Mucosa of descending colon (tissue), 3 donors: ENCODE data around the gene ZNF366. TPM values are rescaled to one million over a fixed set of nuclear protein-coding genes. Genes with fewer than 3 reads are reported as not detected.

ENCODE experiments used
- ATAC-seq: fragments of 200-7000 bp; cut with Tn5 transposase; one replicate; pipeline ENCODE4 v1.9.1; 2020; ENCODE audit warnings: mild to moderate bottlenecking, moderate library complexity
- DNase-seq, 3 donors: peaks; one replicate each; pipeline ENCODE4 v3.0.0-alpha.2; 2020
- H3K36me3 ChIP-seq: fragments of 200-600 bp; one replicate; pipeline ENCODE4 v1.8.0; 2021; ENCODE audit warnings: low read depth, mild to moderate bottlenecking
- H3K4me1 ChIP-seq: fragments of 200-600 bp; one replicate; pipeline ENCODE4 v1.8.0; 2021; ENCODE audit warnings: low read depth, mild to moderate bottlenecking
- H3K4me3 ChIP-seq: fragments of 200-600 bp; one replicate; pipeline ENCODE4 v1.8.0; 2021; ENCODE audit warnings: mild to moderate bottlenecking
- H3K9me3 ChIP-seq: fragments of 200-600 bp; one replicate; pipeline ENCODE4 v1.8.0; 2021; ENCODE audit warnings: mild to moderate bottlenecking
- intact Hi-C, 2 donors: fragments of 100-400 bp; cut with DNase I in 1 of 2; cut with micrococcal nuclease in 1 of 2; formaldehyde crosslinking; loops; one replicate each; pipeline versions ENCODE4 v1.11.0 to v1.11.1; 2022; cut with DNase I, micrococcal nuclease
- total RNA-seq, 3 donors: library from RNA; stranded (reverse); fragmentation: NEBNext Ultra II Directional in 2 of 3; extraction: Animal tissue kit (Norgen Biotek cat#: 25700) in 2 of 3; gene quantifications; one replicate each; pipeline versions ENCODE4 v1.2.1 to v1.2.4, GENCODE V29; 2021 to 2023
- TF ChIP-seq, protein P1 (sequence below): fragments of 200-600 bp; IDR thresholded peaks from one replicate; pipeline ENCODE4 v1.8.0; 2022; ENCODE audit warnings: antibody characterized with exemption, mild to moderate bottlenecking
- donor health status: DM: no; HTN: no; CAD: no; lungs with moderate emphysema.
- donor health status: DM: no; HTN: no; CAD: no.
- donor health status: DM: no; HTN: yes; CAD: no.

ZNF366 gene
- total RNA-seq, 3 donors from 2014 or later = 0.96 to 1.6 (median 1.6) TPM

DNA sequence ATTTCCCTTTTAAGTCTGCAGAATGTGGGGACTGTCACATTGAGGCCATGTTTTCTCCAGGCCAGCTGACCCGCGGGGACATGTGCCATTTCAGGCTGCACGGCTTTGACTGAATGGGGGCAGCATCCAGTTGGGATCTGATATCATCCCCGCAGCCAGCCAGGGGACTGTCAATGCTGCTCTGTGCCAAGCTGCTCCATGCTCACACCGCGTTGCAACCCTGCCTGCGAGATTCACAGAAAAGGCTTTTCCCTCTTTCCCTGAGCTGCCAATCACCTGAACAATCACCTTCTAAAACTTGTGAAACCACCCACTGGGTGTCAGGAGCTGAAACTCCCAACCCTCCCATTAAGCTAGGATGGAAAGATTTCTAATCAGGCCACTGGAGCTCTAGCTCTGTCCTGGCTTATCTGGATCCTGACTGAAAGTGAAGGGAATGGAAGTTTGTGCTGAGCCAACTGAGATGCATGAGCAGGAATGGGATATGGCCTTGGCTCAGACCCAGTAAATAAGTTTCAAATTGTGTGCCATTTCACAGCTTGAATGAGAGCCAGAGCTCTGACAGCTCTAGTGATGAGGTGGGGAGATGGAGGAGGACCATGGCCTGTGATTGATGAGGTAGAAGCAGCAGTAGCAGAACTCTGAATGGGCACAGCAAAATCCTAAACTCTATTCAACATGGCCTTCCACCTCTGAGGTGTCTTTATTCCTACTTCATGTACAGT, 34.5 kb upstream of the ZNF366 start:
- no peak for ATAC-seq

DNA sequence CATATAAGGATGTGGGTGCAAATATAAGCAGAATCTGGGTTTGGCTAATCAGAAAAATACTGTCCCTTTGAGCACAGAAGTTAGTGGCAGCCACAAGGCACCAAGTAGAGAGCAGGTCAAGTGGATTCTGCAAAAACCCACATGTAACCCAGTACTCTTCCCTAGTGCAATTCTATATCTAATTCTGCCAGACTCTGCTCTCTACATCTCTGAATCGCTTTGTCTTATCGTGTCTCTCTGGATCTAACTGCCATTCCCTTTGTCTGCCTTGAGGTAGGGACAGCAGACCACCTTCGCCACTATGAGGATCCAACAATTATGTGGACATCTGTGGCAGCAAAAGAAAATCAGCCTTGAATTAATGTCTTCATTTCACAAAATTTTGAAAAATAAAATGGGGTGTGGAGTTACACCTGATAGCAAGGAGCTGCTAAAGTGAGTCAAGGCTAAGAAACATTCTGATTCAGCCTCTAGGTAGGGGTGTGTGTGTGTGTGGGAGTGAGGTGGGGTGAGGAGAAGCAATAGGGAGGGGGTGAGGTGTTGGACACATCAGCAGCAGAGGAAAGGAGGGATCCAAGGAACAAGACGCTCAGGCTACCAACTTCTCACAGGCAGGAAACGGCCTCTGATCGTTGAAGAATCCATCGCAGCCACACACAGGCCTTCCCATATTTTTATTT, 33.7 kb upstream of the ZNF366 start:
- no peaks in the 10 kb centered on the region for H3K4me1 ChIP-seq
- intact Hi-C loops = no loop called here
- TF ChIP-seq, protein P1, sequence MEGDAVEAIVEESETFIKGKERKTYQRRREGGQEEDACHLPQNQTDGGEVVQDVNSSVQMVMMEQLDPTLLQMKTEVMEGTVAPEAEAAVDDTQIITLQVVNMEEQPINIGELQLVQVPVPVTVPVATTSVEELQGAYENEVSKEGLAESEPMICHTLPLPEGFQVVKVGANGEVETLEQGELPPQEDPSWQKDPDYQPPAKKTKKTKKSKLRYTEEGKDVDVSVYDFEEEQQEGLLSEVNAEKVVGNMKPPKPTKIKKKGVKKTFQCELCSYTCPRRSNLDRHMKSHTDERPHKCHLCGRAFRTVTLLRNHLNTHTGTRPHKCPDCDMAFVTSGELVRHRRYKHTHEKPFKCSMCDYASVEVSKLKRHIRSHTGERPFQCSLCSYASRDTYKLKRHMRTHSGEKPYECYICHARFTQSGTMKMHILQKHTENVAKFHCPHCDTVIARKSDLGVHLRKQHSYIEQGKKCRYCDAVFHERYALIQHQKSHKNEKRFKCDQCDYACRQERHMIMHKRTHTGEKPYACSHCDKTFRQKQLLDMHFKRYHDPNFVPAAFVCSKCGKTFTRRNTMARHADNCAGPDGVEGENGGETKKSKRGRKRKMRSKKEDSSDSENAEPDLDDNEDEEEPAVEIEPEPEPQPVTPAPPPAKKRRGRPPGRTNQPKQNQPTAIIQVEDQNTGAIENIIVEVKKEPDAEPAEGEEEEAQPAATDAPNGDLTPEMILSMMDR = no peak
- DNase-seq (no peak), ATAC-seq (no peak)
- peaks cover 3% of the 10 kb centered on the region for H3K9me3 ChIP-seq
- no peak overlapping the region for H3K4me3 ChIP-seq
- no peaks in the 10 kb centered on the region for H3K36me3 ChIP-seq

More for the DNA sequence above, 34.5 kb upstream of the ZNF366 start:
- intact Hi-C loops = no loop called here
- Histone ChIP-seq H3K9me3 (peaks cover 3% of the 10 kb centered on the region), H3K4me3 (no peak overlapping the region), H3K4me1 (no peaks in the 10 kb centered on the region), H3K36me3 (no peaks in the 10 kb centered on the region)
- no peak for DNase-seq
- TF ChIP-seq, protein P1 = no peak

DNA sequence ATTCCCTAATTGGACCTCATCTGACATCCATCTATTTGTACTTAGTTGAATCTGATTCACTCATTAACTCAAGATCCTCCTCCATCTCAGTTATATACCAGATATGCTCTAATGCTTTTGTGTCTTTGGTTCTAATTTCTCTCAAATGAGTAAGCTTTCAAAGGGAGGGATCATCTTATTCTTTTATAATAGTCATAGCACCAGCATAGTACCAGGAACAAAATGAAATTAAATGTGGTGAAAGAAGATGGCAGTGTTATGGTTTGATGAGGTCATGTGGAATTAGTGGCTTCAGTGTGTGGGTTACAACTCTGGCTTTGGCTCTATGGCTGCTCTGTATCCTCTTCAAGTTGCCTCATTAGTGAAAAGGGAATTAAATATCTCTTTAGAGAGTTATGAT, 32.5 kb upstream of the ZNF366 start:
- ATAC-seq = no peak
- DNase-seq = no peak
- H3K36me3 ChIP-seq = no peaks in the 10 kb centered on the region
- no peak overlapping the region for H3K4me3 ChIP-seq
- no peaks in the 10 kb centered on the region for H3K4me1 ChIP-seq
- intact Hi-C loops = no loop called here
- TF ChIP-seq, protein P1 = no peak
- no peaks in the 10 kb centered on the region for H3K9me3 ChIP-seq

DNA sequence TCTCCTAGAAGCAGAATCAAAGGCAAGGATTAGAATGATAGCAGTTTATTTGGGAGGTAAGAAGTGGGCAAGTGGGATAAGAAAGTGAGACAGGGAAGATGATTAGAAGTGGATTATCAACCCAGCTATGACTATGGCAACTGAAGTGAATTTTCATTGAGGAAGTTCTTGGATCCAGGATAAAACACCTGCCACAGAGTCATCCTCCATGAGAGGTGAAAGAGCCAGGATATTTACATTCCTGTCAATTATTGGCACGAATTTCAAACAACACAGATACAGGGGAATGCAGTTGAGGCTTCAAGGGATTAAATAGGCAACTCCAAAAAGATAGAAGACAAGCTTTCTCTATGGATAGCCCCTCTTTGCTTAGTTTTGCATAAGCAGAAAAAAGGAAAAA, 31.8 kb upstream of the ZNF366 start:
- ATAC-seq = peak; percentile 59
- intact Hi-C loops = no loop called here

DNA sequence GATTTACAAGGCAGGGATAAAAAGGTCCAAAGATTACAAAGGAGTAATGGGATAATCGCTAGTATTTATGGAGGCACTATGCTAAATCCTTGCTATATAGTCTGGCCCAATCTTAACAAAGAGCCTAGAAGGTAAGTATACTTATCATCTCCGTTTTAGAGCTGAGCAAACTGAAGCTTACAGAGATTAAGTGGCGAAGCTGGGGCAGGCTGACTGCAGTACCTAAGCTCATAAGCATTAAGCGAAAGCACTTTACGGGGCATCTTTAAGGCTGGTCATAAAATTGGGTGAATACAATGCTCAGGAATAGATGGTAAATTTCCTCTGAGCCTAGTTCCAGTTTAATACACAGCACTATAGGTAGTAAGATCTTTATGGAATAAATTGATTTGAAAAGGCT, 30.0 kb upstream of the ZNF366 start:
- DNase-seq (no peak), ATAC-seq (peak; percentile 31)
- intact Hi-C loops = no loop called here

More for the DNA sequence above, 31.8 kb upstream of the ZNF366 start:
- Histone ChIP-seq H3K36me3 (no peaks in the 10 kb centered on the region), H3K4me3 (no peak overlapping the region), H3K9me3 (no peaks in the 10 kb centered on the region), H3K4me1 (no peaks in the 10 kb centered on the region)
- TF ChIP-seq, protein P1 = no peak
- DNase-seq = no peak

More for the DNA sequence above, 30.0 kb upstream of the ZNF366 start:
- Histone ChIP-seq H3K4me1 (no peaks in the 10 kb centered on the region), H3K4me3 (no peak overlapping the region), H3K9me3 (no peaks in the 10 kb centered on the region), H3K36me3 (no peaks in the 10 kb centered on the region)
- TF ChIP-seq, protein P1 = no peak
